ENCODE results near the gene HSD3B1.

Gene HSD3B1

DNA sequence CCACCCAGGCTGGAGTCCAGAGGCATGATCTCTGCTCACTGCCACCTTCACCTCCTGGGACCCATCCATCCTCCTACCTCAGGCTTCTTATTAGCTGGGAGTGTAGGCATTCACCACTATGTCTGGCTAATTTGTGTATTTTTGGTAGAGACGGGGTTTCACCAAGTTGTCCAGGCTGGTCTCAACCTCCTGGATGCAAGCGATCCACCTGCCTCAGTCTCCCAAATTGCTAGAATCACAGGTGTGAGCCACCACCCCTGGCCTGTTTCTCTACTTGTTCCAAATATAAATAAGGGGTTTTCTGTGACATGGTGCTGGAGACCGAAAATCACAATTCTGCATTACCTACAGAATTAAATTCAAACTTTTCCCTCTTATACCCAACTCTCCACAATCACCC lies 36.6 kb upstream of the HSD3B1 start:
- no peak for DNase-seq (ENCODE audit: low read depth)
- TF ChIP-seq CTCF (IDR thresholded peaks at IDR 0.05; ENCODE audit: low read depth, low read length, missing control alignments), result no peak

GRCh38 chr1:119470958-119471357 lies 36.1 kb upstream of the HSD3B1 start:
- no peak overlapping the region for H3K4me3 ChIP-seq (ENCODE audit: low read depth, low read length)
- TF ChIP-seq CTCF (IDR thresholded peaks at IDR 0.05; ENCODE audit: low read depth, low read length, missing control alignments), result no peak
- no peak for DNase-seq (ENCODE audit: low read depth)

More for the DNA sequence above, 36.6 kb upstream of the HSD3B1 start:
- H3K4me3 ChIP-seq (ENCODE audit: low read depth, low read length), result no peak overlapping the region

DNA sequence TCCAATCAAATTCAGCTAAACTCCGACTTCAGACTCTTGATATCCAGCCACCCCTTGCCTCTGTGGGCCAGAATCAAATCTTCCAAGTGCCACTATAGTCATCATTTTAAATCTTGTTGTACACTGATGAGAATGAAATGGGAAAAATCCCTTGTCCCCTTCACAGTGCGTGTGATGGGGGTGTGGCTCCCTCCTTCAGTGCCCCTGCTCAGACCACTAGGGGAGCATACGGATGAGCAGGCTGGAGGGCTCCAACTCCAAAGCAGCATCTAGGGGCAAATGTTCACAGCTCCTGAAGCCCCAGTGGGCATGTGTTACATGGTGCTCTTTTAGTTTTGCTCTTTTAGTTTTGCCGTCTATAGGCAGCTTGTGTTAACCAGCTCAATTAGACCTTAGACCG lies 35.4 kb upstream of the HSD3B1 start:
- no peak for TF ChIP-seq CTCF (IDR thresholded peaks at IDR 0.05; ENCODE audit: low read depth, low read length, missing control alignments)
- DNase-seq (ENCODE audit: low read depth), result no peak

GRCh38 chr1:119472080-119472818 lies 34.8 kb upstream of the HSD3B1 start:
- no peak overlapping the region for H3K4me3 ChIP-seq (ENCODE audit: low read depth, low read length)
- no peak for DNase-seq (ENCODE audit: low read depth)
- TF ChIP-seq CTCF (IDR thresholded peaks at IDR 0.05; ENCODE audit: low read depth, low read length, missing control alignments), result no peak

More for the DNA sequence above, 35.4 kb upstream of the HSD3B1 start:
- H3K4me3 ChIP-seq (ENCODE audit: low read depth, low read length), result no peak overlapping the region

GRCh38 chr1:119472819-119473175 lies 34.2 kb upstream of the HSD3B1 start:
- TF ChIP-seq CTCF (IDR thresholded peaks at IDR 0.05; ENCODE audit: low read depth, low read length, missing control alignments), result no peak
- no peak for DNase-seq (ENCODE audit: low read depth)

DNA sequence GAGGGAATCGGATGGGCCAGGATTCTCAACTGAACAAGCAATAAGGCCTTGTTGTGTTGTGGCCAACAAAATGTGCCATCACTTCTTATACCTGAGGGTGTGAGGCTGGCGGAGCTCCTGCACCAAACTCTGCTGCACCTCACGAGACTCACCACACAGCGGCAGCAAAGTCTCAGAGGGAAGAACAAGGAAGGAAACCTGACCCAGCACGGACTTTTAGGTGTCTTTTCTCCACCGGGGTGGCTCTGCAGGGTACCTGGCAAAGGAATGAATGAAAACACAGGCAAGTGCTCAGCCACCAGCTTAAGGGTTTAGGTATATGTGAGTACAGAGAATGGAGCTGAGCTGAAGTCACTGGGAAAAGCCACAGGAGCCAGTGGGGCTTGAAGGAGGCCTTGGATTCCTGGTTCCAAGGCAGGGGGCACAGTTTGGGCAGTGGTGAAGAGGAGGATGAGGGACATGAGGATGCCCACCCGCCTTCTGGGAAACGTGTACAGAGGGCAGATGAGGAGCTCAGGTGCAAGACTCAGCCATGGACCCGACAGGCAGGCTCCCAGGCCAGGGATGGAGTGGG lies 31.1 kb upstream of the HSD3B1 start:
- DNase-seq (ENCODE audit: low read depth), result peak; percentile 16
- no peak overlapping the region for H3K4me3 ChIP-seq (ENCODE audit: low read depth, low read length)
- TF ChIP-seq CTCF (IDR thresholded peaks at IDR 0.05; ENCODE audit: low read depth, low read length, missing control alignments), result peak; percentile 84

More at GRCh38 chr1:119472819-119473175, 34.2 kb upstream of the HSD3B1 start:
- no peak overlapping the region for H3K4me3 ChIP-seq (ENCODE audit: low read depth, low read length)

DNA sequence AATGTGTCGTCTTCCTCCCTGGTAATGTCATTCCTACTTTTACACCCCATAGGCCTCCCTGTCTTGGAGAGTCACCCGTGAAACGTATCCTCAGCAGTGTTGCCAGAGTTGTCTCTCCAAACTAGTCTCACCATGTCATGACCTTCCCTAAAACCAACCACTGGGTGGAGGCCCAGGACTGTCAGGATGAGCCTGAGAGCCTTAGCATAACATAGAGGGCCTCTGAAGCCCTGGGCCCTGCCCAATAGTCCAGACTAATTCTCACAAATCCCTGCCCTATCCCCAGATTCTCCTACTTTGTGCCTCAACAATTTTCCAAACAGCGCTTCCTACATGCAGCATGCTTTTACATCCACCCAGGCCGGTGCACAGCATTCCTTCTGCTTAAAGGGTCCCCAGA lies 29.3 kb upstream of the HSD3B1 start:
- no peak overlapping the region for H3K4me3 ChIP-seq (ENCODE audit: low read depth, low read length)
- TF ChIP-seq CTCF (IDR thresholded peaks at IDR 0.05; ENCODE audit: low read depth, low read length, missing control alignments), result no peak
- DNase-seq (ENCODE audit: low read depth), result no peak
